ENCODE measurements around the gene IMMP1L.

Gene IMMP1L

GRCh38 chr11:31383116-31383515 lies 126.3 kb downstream of the IMMP1L start:
- no peak overlapping the region for H3K4me3 ChIP-seq (ENCODE audit: control insufficient read depth, low read depth, low read length)
- no peak for TF ChIP-seq CTCF (conservative IDR thresholded peaks at IDR 0.05; ENCODE audit: control insufficient read depth, insufficient read depth, low read depth, low read length)
- no peak for DNase-seq (ENCODE audit: low read depth)

All from fibroblast of mammary gland (primary cell).